ENCODE measurements around the gene KEAP1. TPM values are rescaled to one million over a fixed set of nuclear protein-coding genes. Genes with fewer than 3 reads are reported as not detected.

KEAP1 gene
- total and polyA plus RNA-seq, 2 of the 13 experiments (the other 11 are each of a cell fraction or from before 2014, with no cell fraction given) = 56.7 to 72.9 TPM

- TF ChIP-seq ZNF576 (CRISPR knock-in tag; IDR thresholded peaks at IDR 0.05) (no peak), ZNF121 (CRISPR knock-in tag; IDR thresholded peaks at IDR 0.05) (no peak), GABPB1 (CRISPR knock-in tag; IDR thresholded peaks at IDR 0.05) (no peak), NFRKB (IDR thresholded peaks at IDR 0.05) (no peak), FOXP1 (IDR thresholded peaks at IDR 0.05) (no peak), FOXP1 (CRISPR knock-in tag; IDR thresholded peaks at IDR 0.05) (no peak), SALL2 (CRISPR knock-in tag; IDR thresholded peaks at IDR 0.05) (peak; percentile 82), ZBTB4 (CRISPR knock-in tag; IDR thresholded peaks at IDR 0.05; ENCODE audit: borderline replicate concordance) (no peak), EED (CRISPR knock-in tag; IDR thresholded peaks at IDR 0.05) (peak; percentile 59; the same call in 1 of the 2 replicates), RXRB (CRISPR knock-in tag; IDR thresholded peaks at IDR 0.05; ENCODE audit: borderline replicate concordance) (0 out of 2 replicates have a peak, but pooled peaks have one; percentile 19), RFX1 (IDR thresholded peaks at IDR 0.05) (no peak), KDM4B (CRISPR knock-in tag; IDR thresholded peaks at IDR 0.05) (no peak), PRPF4 (IDR thresholded peaks at IDR 0.05; ENCODE audit: low read depth, low read length, poor library complexity, severe bottlenecking) (no peak), ZNF101 (CRISPR knock-in tag; IDR thresholded peaks at IDR 0.05; ENCODE audit: borderline replicate concordance, low read depth) (peak; percentile 39; the same call in 1 of the 2 replicates), SNAPC4 (CRISPR knock-in tag; IDR thresholded peaks at IDR 0.05) (no peak), ZSCAN22 (CRISPR knock-in tag; IDR thresholded peaks at IDR 0.05) (0 out of 2 replicates have a peak, but pooled peaks have one; percentile 57), JARID2 (CRISPR knock-in tag; IDR thresholded peaks at IDR 0.05; ENCODE audit: insufficient replicate concordance) (peak; percentile 4), ZNF841 (CRISPR knock-in tag; IDR thresholded peaks at IDR 0.05; ENCODE audit: borderline replicate concordance) (peak; percentile 67; the same call in 1 of the 2 replicates), GTF2F1 (IDR thresholded peaks at IDR 0.05; ENCODE audit: low read length) (no peak), ZFX (CRISPR knock-in tag; IDR thresholded peaks at IDR 0.05; ENCODE audit: low read depth) (peak; percentile 84), RBM22 (optimal IDR thresholded peaks at IDR 0.05; ENCODE audit: low read length) (no peak), IRF2 (CRISPR knock-in tag; IDR thresholded peaks at IDR 0.05) (peak; percentile 41; the same call in 1 of the 2 replicates), CENPT (CRISPR knock-in tag; IDR thresholded peaks at IDR 0.05; ENCODE audit: low read depth) (0 out of 2 replicates have a peak, but pooled peaks have one; percentile 23), MIER2 (CRISPR knock-in tag; IDR thresholded peaks at IDR 0.05) (no peak)
These were observed 593 bp downstream of the KEAP1 start (continued) for GRCh38 chr19:10502524-10503001.

Measured in HepG2 (cell line).